Measurements from ENCODE around the gene DEPDC1B.

DNA sequence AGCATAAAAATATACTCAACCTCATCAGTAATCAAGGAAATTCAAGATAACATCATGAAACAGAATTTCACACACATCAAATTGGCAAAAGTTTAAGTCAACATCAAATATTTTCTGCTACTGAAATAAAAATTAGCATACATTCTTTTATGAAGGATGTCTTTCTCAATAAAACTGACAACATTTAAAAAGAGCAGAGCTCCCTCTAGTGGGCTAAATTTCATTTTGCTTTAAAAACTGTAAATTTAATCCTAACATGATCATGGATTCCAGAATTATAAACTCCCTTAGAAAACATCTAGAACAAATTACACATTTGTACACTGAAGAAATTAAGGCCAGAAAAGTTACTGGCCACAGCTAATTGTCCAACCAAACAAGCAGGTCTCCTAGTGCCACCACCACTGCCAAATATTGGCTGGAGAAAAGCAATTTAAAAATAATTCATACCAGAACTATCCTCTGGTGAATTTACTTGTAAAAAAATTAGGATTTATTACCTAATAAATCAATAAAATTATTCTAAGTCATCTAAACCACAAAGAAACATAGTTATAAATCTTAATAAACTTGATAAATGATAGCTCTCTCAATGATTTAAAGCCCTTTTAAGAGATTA is 31.2 kb downstream of the DEPDC1B start:
- TF ChIP-seq RFX5 (IDR thresholded peaks at IDR 0.05; ENCODE audit: low read depth, low read length) (no peak), MAZ (IDR thresholded peaks at IDR 0.05; ENCODE audit: borderline replicate concordance, low read depth, low read length) (no peak), POLR2A (IDR thresholded peaks at IDR 0.05; ENCODE audit: low read depth, low read length) (no peak), CEBPB (IDR thresholded peaks at IDR 0.05; ENCODE audit: low read depth, low read length) (no peak), RAD21 (IDR thresholded peaks at IDR 0.05; ENCODE audit: low read length) (peak; percentile 41), CHD1 (IDR thresholded peaks at IDR 0.05; ENCODE audit: low read depth, low read length) (no peak), RCOR1 (IDR thresholded peaks at IDR 0.05; ENCODE audit: insufficient replicate concordance, low read length) (no peak), MXI1 (IDR thresholded peaks at IDR 0.05; ENCODE audit: borderline replicate concordance, low read depth, low read length) (no peak), SMC3 (IDR thresholded peaks at IDR 0.05; ENCODE audit: low read depth, low read length) (peak; percentile 21; the same call in 1 of the 2 replicates)
- TF ChIP-seq, protein P1, sequence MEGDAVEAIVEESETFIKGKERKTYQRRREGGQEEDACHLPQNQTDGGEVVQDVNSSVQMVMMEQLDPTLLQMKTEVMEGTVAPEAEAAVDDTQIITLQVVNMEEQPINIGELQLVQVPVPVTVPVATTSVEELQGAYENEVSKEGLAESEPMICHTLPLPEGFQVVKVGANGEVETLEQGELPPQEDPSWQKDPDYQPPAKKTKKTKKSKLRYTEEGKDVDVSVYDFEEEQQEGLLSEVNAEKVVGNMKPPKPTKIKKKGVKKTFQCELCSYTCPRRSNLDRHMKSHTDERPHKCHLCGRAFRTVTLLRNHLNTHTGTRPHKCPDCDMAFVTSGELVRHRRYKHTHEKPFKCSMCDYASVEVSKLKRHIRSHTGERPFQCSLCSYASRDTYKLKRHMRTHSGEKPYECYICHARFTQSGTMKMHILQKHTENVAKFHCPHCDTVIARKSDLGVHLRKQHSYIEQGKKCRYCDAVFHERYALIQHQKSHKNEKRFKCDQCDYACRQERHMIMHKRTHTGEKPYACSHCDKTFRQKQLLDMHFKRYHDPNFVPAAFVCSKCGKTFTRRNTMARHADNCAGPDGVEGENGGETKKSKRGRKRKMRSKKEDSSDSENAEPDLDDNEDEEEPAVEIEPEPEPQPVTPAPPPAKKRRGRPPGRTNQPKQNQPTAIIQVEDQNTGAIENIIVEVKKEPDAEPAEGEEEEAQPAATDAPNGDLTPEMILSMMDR (conservative IDR thresholded peaks at IDR 0.05; ENCODE audit: low read depth, low read length) = peak; percentile 60
- TF ChIP-seq, protein P2, sequence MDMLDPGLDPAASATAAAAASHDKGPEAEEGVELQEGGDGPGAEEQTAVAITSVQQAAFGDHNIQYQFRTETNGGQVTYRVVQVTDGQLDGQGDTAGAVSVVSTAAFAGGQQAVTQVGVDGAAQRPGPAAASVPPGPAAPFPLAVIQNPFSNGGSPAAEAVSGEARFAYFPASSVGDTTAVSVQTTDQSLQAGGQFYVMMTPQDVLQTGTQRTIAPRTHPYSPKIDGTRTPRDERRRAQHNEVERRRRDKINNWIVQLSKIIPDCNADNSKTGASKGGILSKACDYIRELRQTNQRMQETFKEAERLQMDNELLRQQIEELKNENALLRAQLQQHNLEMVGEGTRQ (IDR thresholded peaks at IDR 0.05; ENCODE audit: low read depth, low read length) = no peak

Data from IMR-90 (cell line).